Subcutaneous adipose tissue (tissue), 4 donors: ENCODE data around the gene KMT5C. TPM values are rescaled to one million over a fixed set of nuclear protein-coding genes. Genes with fewer than 3 reads are reported as not detected.

Experiments used
- total RNA-seq, 4 donors: library from RNA; depleted of rRNA; stranded (reverse); fragments of >200 nt; gene quantifications; one replicate each; pipeline ENCODE4 v1.1.0, GENCODE V29; 2016
- TF ChIP-seq, protein P1 (sequence below): fragments of 450-650 bp; IDR thresholded peaks from one replicate; pipeline ENCODE4 v1.5.1; 2016; ENCODE audit warnings: low read depth, mild to moderate bottlenecking, control low read depth, antibody characterized with exemption, moderate library complexity

KMT5C gene
- total RNA-seq, 4 donors from 2014 or later: 7.0 to 24.1 (median 8.0) TPM

GRCh38 chr19:55319785-55320184, 19.9 kb upstream of the KMT5C start:
- TF ChIP-seq, protein P1, sequence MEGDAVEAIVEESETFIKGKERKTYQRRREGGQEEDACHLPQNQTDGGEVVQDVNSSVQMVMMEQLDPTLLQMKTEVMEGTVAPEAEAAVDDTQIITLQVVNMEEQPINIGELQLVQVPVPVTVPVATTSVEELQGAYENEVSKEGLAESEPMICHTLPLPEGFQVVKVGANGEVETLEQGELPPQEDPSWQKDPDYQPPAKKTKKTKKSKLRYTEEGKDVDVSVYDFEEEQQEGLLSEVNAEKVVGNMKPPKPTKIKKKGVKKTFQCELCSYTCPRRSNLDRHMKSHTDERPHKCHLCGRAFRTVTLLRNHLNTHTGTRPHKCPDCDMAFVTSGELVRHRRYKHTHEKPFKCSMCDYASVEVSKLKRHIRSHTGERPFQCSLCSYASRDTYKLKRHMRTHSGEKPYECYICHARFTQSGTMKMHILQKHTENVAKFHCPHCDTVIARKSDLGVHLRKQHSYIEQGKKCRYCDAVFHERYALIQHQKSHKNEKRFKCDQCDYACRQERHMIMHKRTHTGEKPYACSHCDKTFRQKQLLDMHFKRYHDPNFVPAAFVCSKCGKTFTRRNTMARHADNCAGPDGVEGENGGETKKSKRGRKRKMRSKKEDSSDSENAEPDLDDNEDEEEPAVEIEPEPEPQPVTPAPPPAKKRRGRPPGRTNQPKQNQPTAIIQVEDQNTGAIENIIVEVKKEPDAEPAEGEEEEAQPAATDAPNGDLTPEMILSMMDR: no peak

GRCh38 chr19:55320844-55321419, 18.7 kb upstream of the KMT5C start:
- TF ChIP-seq, protein P1: no peak

GRCh38 chr19:55321466-55322137, 18.1 kb upstream of the KMT5C start:
- TF ChIP-seq, protein P1: no peak

DNA sequence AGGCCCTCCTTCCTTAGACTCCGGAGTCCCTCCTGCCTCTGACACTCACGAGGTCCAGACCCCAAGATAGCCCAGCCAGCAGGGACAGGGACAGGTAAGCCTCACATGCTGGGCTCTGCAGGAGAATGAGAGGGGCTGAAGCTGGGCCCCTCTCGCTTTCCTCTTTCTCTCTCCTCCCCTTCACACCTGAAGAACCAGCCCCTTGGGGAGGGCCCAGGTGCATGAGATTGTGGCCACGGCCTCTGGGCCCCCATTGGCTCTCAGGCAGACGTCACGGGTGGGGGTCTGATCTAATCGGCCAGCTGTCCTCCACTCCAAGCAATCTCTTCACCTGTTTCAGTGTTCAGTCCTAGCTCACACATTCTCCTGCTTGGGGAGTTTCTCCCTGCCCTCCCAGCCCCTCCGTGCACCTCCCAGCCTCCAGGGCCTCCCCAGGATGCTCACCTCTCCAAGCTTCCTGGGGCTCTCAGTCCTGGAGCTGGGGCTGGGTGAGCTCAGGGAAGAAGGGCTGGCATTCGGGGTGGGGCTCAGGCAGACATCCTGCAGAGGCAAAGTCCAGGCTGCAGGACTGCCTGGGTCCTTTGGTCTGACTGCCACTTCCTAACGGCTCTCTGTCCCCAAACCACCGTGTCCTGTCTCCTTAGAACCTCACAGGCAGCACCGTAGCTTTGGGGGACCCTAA, 17.3 kb upstream of the KMT5C start:
- TF ChIP-seq, protein P1: no peak

DNA sequence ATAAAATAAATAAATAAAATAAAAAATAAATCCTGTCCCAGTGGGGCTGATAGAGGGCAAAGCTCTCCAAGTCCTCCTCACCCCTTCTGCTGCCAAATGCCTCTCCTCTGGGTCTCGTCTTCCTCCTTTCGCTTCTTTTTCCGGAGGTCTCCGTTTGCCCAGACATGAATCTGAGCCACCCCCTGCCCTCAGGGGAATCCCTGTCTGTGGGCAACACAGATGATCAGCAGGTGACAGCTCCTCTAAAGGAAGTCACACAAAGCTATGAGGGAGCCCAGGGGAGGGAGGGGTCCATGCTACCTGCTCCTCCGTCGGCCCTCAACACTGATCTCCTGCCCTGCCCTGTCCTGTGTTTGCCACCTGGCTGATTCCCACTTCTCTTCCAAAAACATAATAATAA, 15.0 kb upstream of the KMT5C start:
- TF ChIP-seq, protein P1: no peak

DNA sequence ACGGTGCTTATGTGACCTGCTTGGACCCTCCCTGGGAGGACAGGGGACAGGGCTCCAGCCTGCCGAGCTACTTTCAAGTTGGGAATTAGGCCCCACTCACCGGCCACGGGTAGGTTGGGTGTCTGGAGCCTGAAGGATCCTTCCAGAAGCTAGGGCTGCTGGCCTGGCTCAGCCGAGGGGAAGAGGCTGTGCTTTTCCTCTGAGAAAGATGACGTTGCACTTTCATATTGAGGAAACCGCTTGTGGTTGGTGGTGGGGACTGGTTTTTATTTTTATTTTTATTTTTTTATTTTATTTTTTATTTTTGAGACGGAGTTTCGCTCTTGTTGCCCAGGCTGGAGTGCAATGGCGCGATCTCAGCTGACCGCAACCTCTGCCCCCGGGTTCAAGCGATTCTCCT, 14.5 kb upstream of the KMT5C start, which contains the start of gene TMEM150B:
TMEM150B (minus strand) TSS at position 170 of the 400 bp plus-strand sequence. CDS start 4,305 bp downstream, outside the sequence.
- TF ChIP-seq, protein P1: no peak

DNA sequence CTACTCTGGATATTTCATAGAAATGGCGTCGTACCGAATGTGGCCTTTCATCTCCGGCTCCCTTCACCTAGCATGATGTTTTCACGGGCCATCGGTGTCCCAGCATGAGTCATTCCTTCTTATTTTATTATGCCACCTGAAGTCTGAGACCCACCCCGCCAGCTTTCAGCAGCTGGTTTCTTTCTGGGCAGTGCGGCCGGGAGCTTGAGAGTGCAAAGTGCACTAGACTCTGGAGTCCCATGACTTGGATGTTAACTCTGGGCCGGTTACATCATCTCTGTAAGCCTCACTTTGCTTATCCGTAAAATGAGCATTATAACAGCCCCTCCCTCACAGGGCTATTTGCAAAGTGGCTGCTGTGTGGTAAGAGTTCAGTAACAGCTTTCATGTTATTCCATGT, 5.8 kb upstream of the KMT5C start:
- TF ChIP-seq, protein P1: no peak
